Right cardiac atrium (tissue), 5 donors: Measurements from ENCODE around the gene NSG1. TPM values are rescaled to one million over a fixed set of nuclear protein-coding genes. Genes with fewer than 3 reads are reported as not detected.

Experiments used
- ATAC-seq, 2 donors: fragments of 200-7000 bp; cut with Tn5 transposase; one replicate each; pipeline versions ENCODE4 v1.8.0 to v1.9.1; 2020; ENCODE audit warnings: moderate library complexity in 2 of 2, mild to moderate bottlenecking in 1 of 2
- DNase-seq, 3 donors: peaks; one replicate each; pipeline ENCODE4 v3.0.0-alpha.2; 2020
- H3K27ac ChIP-seq: one replicate; pipeline ENCODE4 v1.5.1; 2013; ENCODE audit warnings: mild to moderate bottlenecking, low read length, control low read depth, moderate library complexity
- H3K27me3 ChIP-seq: one replicate; pipeline ENCODE4 v1.6.1; 2013; ENCODE audit not compliant: control insufficient read depth, insufficient read depth
- H3K4me1 ChIP-seq: one replicate; pipeline ENCODE4 v1.6.1; 2013; ENCODE audit warnings: low read length; ENCODE audit not compliant: control insufficient read depth, insufficient read depth
- H3K4me3 ChIP-seq: one replicate; pipeline ENCODE4 v1.5.1; 2013; ENCODE audit warnings: low read length, control low read depth
- H3K9me3 ChIP-seq: one replicate; pipeline ENCODE4 v1.6.1; 2013; ENCODE audit warnings: low read length; ENCODE audit not compliant: control insufficient read depth
- WGBS: extraction: QIAGEN DNeasy Blood & Tissue Kit; methylation state at CpG from one replicate; pipeline ENCODE4 v1.1.7; 2013; 5-methylcytosine and 5-hydroxymethylcytosine counted together
- intact Hi-C, 4 donors: fragments of 100-400 bp; cut with DNase I; formaldehyde crosslinking; loops; one replicate each; pipeline versions ENCODE4 v1.11.0 to v1.14.0; 2022 to 2023
- polyA plus RNA-seq: library from polyadenylated mRNA; stranded (reverse); fragments of 200-250 nt; gene quantifications from one replicate; pipeline ENCODE4 v1.2.3, GENCODE V29; 2013
- total RNA-seq, 4 donors: library from RNA; stranded (reverse); fragmentation: NEBNext Ultra II Directional; extraction: Animal tissue kit (Norgen Biotek cat#: 25700); gene quantifications; one replicate each; pipeline ENCODE4 v1.2.1, GENCODE V29; 2021
- donor health status: healthy with polysubstance abuse.
- donor health status: DM: no; HTN: yes; CAD: no.
- donor health status: DM: no; HTN: no; CAD: no.
- donor health status: DM: no; HTN: yes; CAD: no; lungs with severe emphysema.
- donor health status: DM: yes; HTN: yes; CAD: no.

Gene NSG1
- total and polyA plus RNA-seq, 5 donors, result 4.9 to 16.2 (median 7.4) TPM

DNA sequence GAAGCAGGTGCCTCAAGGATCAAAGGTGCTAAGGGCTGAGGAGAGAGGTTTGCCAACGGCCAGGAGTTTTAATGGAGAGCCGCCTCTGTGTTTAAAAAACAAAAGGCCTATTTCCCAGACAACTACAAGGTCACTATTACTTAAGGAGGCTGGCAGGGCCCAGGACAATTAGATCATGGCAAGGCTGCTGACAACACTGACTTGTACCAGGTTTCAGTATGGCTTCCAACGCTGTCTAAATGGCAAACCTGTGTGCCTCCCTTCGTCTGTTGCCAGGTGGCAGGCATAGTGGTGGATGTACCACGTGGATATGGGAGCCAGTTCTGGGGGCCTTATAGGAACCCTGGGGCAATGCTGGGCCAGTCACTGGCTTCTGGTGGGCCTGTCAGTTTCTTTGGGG, 41.0 kb downstream of the NSG1 start:
- intact Hi-C loops, result no loop called here
- DNase-seq (no peak), ATAC-seq (no peak)
- Histone ChIP-seq H3K4me3 (no peak overlapping the region), H3K27me3 (no peaks in the 10 kb centered on the region), H3K9me3 (no peaks in the 10 kb centered on the region), H3K27ac (no peak overlapping the region), H3K4me1 (peaks cover 4% of the 10 kb centered on the region)
- WGBS, result 86% methylated on average over 5 of the region's 5 CpGs

- DNase-seq (no peak), ATAC-seq (no peak)
- H3K27ac ChIP-seq, result no peak overlapping the region
- 94% methylated on average over 10 of the region's 10 CpGs for WGBS
- no peaks in the 10 kb centered on the region for H3K27me3 ChIP-seq
- H3K9me3 ChIP-seq, result no peaks in the 10 kb centered on the region
- peaks cover 4% of the 10 kb centered on the region for H3K4me1 ChIP-seq
- intact Hi-C loops, result no loop called here
- H3K4me3 ChIP-seq, result no peak overlapping the region
Measured at GRCh38 chr4:4428966-4429875, 42.3 kb downstream of the NSG1 start.

DNA sequence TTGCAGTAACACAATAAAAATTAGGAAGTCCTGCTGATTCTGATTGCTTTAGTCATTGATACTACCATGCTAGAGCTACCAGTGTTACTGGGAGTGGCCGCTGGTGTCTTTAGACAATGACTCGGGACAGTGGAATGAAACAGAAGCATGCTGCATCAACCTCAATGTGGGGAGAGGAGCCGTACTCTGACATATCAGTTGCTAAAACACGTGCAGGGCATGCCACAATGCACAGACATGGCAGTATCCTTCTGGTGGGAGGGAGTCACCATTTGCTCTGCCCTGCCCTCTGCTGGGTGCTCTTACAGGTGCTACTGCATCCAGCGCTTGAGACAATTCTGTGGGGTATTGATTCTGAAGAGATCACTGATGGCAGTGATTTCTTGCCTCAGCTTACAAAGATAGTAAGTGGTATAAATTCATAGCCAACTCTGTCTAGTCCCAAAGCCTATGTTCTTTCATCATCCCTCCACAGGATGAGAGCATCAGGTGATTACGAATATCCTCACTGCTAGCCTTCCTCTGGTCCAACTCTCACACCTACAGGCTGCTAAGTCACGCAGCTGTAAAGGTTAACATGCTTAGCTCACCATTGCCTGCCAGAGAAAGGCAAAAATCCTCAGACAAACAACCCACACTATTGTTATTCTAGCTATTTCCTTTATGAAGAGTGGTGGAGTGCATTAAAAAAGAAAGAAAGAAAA, 43.7 kb downstream of the NSG1 start:
- Histone ChIP-seq H3K4me3 (no peak overlapping the region), H3K27ac (no peak overlapping the region), H3K9me3 (no peaks in the 10 kb centered on the region), H3K27me3 (no peaks in the 10 kb centered on the region), H3K4me1 (peaks cover 4% of the 10 kb centered on the region)
- 59% methylated on average over 7 of the region's 7 CpGs for WGBS
- DNase-seq (peak in 2 of 3 donors; percentile 33 to 69), ATAC-seq (peak; percentile 38 to 69)
- intact Hi-C loops, result no loop called here

- H3K27me3 ChIP-seq, result no peaks in the 10 kb centered on the region
- H3K9me3 ChIP-seq, result no peaks in the 10 kb centered on the region
- 92% methylated on average over 11 of the region's 11 CpGs for WGBS
- H3K27ac ChIP-seq, result no peak overlapping the region
- intact Hi-C loops, result no loop called here
- H3K4me1 ChIP-seq, result no peaks in the 10 kb centered on the region
- no peak overlapping the region for H3K4me3 ChIP-seq
- DNase-seq, result no peak
- ATAC-seq, result no peak
Measured at GRCh38 chr4:4432341-4433125, 45.6 kb downstream of the NSG1 start.

GRCh38 chr4:4433941-4434340, 47.0 kb downstream of the NSG1 start:
- ATAC-seq (peak; percentile 56 to 85), DNase-seq (peak in 2 of 3 donors; percentile 47 to 53)
- Histone ChIP-seq H3K9me3 (no peaks in the 10 kb centered on the region), H3K27me3 (no peaks in the 10 kb centered on the region), H3K4me3 (no peak overlapping the region), H3K27ac (no peak overlapping the region), H3K4me1 (no peaks in the 10 kb centered on the region)
- intact Hi-C loops, result no loop called here
- 65% methylated on average over 4 of the region's 4 CpGs for WGBS

- ATAC-seq (no peak), DNase-seq (no peak)
- WGBS, result 97% methylated on average over 2 of the region's 2 CpGs
- no peak overlapping the region for H3K4me3 ChIP-seq
- no peak overlapping the region for H3K27ac ChIP-seq
- no peaks in the 10 kb centered on the region for H3K27me3 ChIP-seq
- H3K4me1 ChIP-seq, result no peaks in the 10 kb centered on the region
- no peaks in the 10 kb centered on the region for H3K9me3 ChIP-seq
- intact Hi-C loops, result no loop called here
Measured at GRCh38 chr4:4436244-4436823, 49.4 kb downstream of the NSG1 start.

DNA sequence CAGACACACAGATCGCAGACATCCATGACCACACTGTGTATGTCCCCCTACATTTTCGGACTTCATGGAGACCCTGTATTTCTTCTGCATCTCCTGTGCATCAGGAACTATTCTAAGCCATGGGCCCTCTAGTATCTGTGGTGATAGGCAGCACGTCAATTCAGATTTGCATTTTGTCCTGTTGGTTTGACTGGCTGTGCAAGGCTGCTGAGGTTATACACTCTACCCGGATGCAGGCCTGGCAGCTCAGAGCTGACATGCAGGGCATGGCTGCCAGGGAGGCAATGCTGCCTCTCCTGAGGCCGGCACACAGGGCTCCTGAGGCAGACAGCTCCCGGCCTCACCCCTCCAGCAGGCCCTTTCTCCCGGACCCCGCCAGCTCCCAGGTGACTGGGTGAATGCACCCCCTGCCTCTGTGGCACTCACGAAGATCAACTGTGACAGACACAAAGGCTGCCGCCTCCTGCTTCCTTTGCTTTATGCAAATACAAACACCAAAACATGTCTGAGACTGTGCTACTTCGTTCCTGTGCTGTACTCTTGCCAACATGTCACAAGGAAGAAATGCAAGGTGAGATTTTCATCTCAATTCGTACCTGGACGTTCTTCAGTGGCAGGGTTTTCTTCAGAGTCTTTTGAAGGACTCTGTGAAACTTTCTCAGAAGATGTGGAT, 51.0 kb downstream of the NSG1 start:
- no peak overlapping the region for H3K4me3 ChIP-seq
- H3K27me3 ChIP-seq, result no peaks in the 10 kb centered on the region
- H3K4me1 ChIP-seq, result no peaks in the 10 kb centered on the region
- intact Hi-C loops, result no loop called here
- H3K27ac ChIP-seq, result no peak overlapping the region
- DNase-seq (no peak), ATAC-seq (no peak)
- 93% methylated on average over 13 of the region's 13 CpGs for WGBS
- no peaks in the 10 kb centered on the region for H3K9me3 ChIP-seq

DNA sequence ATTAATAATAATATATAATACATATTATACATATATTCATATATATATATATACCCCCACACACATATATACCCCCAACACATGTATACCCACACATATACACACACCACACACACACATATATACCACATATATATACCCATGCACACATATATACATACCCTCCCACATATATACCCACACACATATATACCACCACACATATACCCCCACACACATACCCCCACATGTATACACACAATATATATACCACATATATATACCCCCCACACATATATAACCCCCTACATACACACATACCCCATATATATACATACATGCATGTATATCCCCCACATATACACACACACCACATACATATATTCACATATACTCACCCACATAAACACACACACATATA, 52.0 kb downstream of the NSG1 start:
- no peak for ATAC-seq
- no peak overlapping the region for H3K27ac ChIP-seq
- H3K4me3 ChIP-seq, result no peak overlapping the region
- DNase-seq, result no peak
- H3K4me1 ChIP-seq, result no peaks in the 10 kb centered on the region
- intact Hi-C loops, result no loop called here
- H3K27me3 ChIP-seq, result no peaks in the 10 kb centered on the region
- H3K9me3 ChIP-seq, result no peaks in the 10 kb centered on the region

- H3K4me1 ChIP-seq, result no peaks in the 10 kb centered on the region
- WGBS, result 84% methylated on average over 4 of the region's 4 CpGs
- H3K4me3 ChIP-seq, result no peak overlapping the region
- no peaks in the 10 kb centered on the region for H3K27me3 ChIP-seq
- no peak overlapping the region for H3K27ac ChIP-seq
- intact Hi-C loops, result no loop called here
- no peaks in the 10 kb centered on the region for H3K9me3 ChIP-seq
- no peak for DNase-seq
- ATAC-seq, result no peak
Measured at GRCh38 chr4:4439782-4440181, 52.9 kb downstream of the NSG1 start.

DNA sequence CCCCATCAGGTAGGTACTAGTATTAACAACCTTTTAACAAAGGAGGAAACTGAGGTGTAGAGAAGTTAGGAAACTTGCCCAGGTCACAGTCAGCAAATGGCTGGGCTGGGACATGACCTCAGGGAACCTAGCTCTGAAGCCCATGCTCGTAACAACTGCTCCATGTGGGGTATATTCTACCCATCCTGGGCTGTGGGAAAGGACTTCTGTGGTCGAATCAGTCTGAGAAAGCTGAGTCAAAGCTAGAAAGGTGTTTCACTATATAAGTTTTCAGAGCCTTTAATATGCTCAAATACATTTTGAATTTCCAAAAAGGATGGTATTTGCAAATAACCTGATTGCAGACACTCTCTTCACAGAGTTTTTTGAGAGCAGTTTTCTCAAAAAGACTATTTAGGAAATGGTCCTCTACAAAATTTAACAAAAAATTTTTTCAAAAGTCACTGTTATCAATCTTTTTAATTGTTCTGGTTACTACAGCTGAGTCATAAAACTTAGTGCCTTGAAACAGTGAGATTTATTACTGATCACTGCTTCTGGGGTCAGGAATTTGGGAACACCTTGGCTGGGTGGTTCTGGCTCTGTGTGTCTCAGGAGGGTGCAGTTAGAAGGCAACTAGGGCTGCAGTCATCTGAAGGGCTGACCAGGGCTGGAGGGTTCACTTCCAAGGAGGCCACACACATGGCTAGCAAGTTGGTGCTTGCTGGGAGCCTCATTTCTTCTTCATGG, 53.6 kb downstream of the NSG1 start:
- Histone ChIP-seq H3K27me3 (no peaks in the 10 kb centered on the region), H3K9me3 (no peaks in the 10 kb centered on the region), H3K4me1 (no peaks in the 10 kb centered on the region), H3K27ac (no peak overlapping the region), H3K4me3 (no peak overlapping the region)
- no peak for ATAC-seq
- intact Hi-C loops, result no loop called here
- DNase-seq, result no peak
- WGBS, result 89% methylated on average over 2 of the region's 2 CpGs
